Panc1 (cell line): ENCODE data around the gene TXNDC16. TPM values are rescaled to one million over a fixed set of nuclear protein-coding genes. Genes with fewer than 3 reads are reported as not detected.

Source experiments
- ATAC-seq: fragments of 200-7000 bp; cut with Tn5 transposase; 2 replicates; pipeline ENCODE4 v1.9.1; 2020; ENCODE audit warnings: mild to moderate bottlenecking, moderate library complexity
- BruUV-seq: library from RNA; stranded (reverse); fragments of 400-500 nt; replicated peaks from 2 replicates; lab custom pipeline; 2021; lab: Mats Ljungman, UMichigan
- CTCF ChIA-PET: fragments of 300-600 bp; sonication (Branson Sonifier 250); formaldehyde crosslinking; loops from one replicate; lab custom pipeline; 2022; ENCODE audit warnings: antibody characterized with exemption; lab: Charles Lee
- POLR2A ChIA-PET: fragments of 300-600 bp; sonication (Branson Sonifier 250); formaldehyde crosslinking; loops from one replicate; lab custom pipeline; 2022; ENCODE audit warnings: antibody characterized with exemption; lab: Charles Lee
- DNase-seq: peaks from one replicate; pipeline ENCODE4 v3.0.0-alpha.2; 2010; ENCODE audit warnings: low read depth, low spot score
- H3K27ac ChIP-seq: 2 replicates; pipeline ENCODE4 v1.5.1; 2011; ENCODE audit warnings: mild to moderate bottlenecking, low read length, inconsistent platforms
- H3K27me3 ChIP-seq: fragments of 200-500 bp; sonication (Bioruptor generic); 2 replicates; pipeline ENCODE4 v1.6.0; 2014; ENCODE audit warnings: low read length, inconsistent platforms; ENCODE audit not compliant: control insufficient read depth, insufficient read depth
- H3K36me3 ChIP-seq: fragments of 200-500 bp; sonication (Bioruptor generic); 2 replicates; pipeline ENCODE4 v1.5.1; 2014; ENCODE audit warnings: inconsistent platforms, mild to moderate bottlenecking, low read length, moderate library complexity; ENCODE audit not compliant: control insufficient read depth, insufficient read depth
- H3K4me1 ChIP-seq: 2 replicates; pipeline ENCODE4 v1.5.1; 2011; ENCODE audit warnings: inconsistent platforms, mild to moderate bottlenecking, low read length, moderate library complexity; ENCODE audit not compliant: control insufficient read depth, insufficient read depth
- H3K4me3 ChIP-seq, 2 experiments: 2 replicates each; pipeline ENCODE4 v1.5.1; 2011 to 2012; ENCODE audit warnings: low read depth in 2 of 2, low read length in 2 of 2, mild to moderate bottlenecking in 2 of 2, inconsistent platforms in 1 of 2, moderate library complexity in 1 of 2
- H3K9me3 ChIP-seq: fragments of 200-500 bp; sonication (Bioruptor generic); 2 replicates; pipeline ENCODE4 v1.5.1; 2014; ENCODE audit warnings: low read depth, mild to moderate bottlenecking, inconsistent platforms, low read length, moderate library complexity; ENCODE audit not compliant: control insufficient read depth, insufficient read depth
- CTCF ChIP-seq: fragments of 450-650 bp; IDR thresholded peaks from 2 replicates; pipeline ENCODE4 v1.5.1; 2017; ENCODE audit warnings: mild to moderate bottlenecking
- POLR2AphosphoS5 ChIP-seq: IDR thresholded peaks from 2 replicates; pipeline ENCODE4 v1.6.1; 2012; ENCODE audit warnings: mild to moderate bottlenecking, low read depth, low read length, moderate library complexity
- REST ChIP-seq, 2 experiments: IDR thresholded peaks; 2 replicates each; pipeline ENCODE4 v1.6.1; 2011 to 2012; ENCODE audit warnings: low read depth in 2 of 2, control low read depth in 1 of 2, low read length in 1 of 2, mild to moderate bottlenecking in 1 of 2, moderate library complexity in 1 of 2; ENCODE audit not compliant: insufficient read depth in 1 of 2
- SIN3A ChIP-seq: IDR thresholded peaks from 2 replicates; pipeline ENCODE4 v1.6.1; 2012; ENCODE audit warnings: low read depth, mild to moderate bottlenecking, low read length, moderate library complexity, borderline replicate concordance; ENCODE audit not compliant: insufficient read depth
- TCF7L2 ChIP-seq: IDR thresholded peaks from 2 replicates; pipeline ENCODE4 v1.6.1; 2011; ENCODE audit warnings: mild to moderate bottlenecking, low read depth, low read length, inconsistent platforms
- in situ Hi-C: cut with HindIII; loops from 2 replicates; pipeline ENCODE4 v1.10.0; 2016; ENCODE audit warnings: low sequenced_read_pairs, low pct_unique_long_range_greater_than_20kb
- intact Hi-C: fragments of 100-400 bp; cut with micrococcal nuclease; formaldehyde crosslinking; loops from one replicate; pipeline ENCODE4 v1.10.0; 2022; ENCODE audit not compliant: unreplicated experiment
- total RNA-seq: library from RNA; stranded (reverse); gene quantifications from one replicate; pipeline ENCODE4 v1.2.1, GENCODE V29; 2021; ENCODE audit not compliant: unreplicated experiment

Gene TXNDC16
- total RNA-seq, 1 experiment from 2014 or later: 4.9 TPM

GRCh38 chr14:52550661-52551060, 1.6 kb downstream of the TXNDC16 start:
- ATAC-seq: no peak
- in situ Hi-C loops: no loop called here
- no TSS peak for BruUV-seq
- H3K36me3 ChIP-seq: no peaks in the 10 kb centered on the region
- no peak for DNase-seq
- POLR2A ChIA-PET: no interaction called here
- CTCF ChIA-PET: no interaction called here
- H3K4me1 ChIP-seq: peaks cover 14% of the 10 kb centered on the region
- H3K27me3 ChIP-seq: no peaks in the 10 kb centered on the region; the same call in 1 of the 2 replicates
- H3K27ac ChIP-seq: no peak overlapping the region
- H3K9me3 ChIP-seq: no peaks in the 10 kb centered on the region
- TF ChIP-seq SIN3A (no peak), CTCF (no peak), POLR2AphosphoS5 (no peak), REST (IDR thresholded peaks at IDR 0.05; ENCODE audit: insufficient read depth in 1 of 2, low read depth in 2 of 2, low read length in 1 of 2) (no peak), TCF7L2 (no peak)
- no peak overlapping the region for H3K4me3 ChIP-seq
- intact Hi-C loops: no loop called here

- no peak for DNase-seq
- Histone ChIP-seq H3K4me3 (no peak overlapping the region), H3K36me3 (no peaks in the 10 kb centered on the region), H3K4me1 (peaks cover 7% of the 10 kb centered on the region; the same call in 1 of the 2 replicates), H3K9me3 (no peaks in the 10 kb centered on the region), H3K27ac (no peak overlapping the region), H3K27me3 (no peaks in the 10 kb centered on the region)
- in situ Hi-C loops: no loop called here
- ATAC-seq: no peak
- BruUV-seq: no TSS peak
- ChIA-PET CTCF (no interaction called here), POLR2A (no interaction called here)
- no peak for TF ChIP-seq SIN3A
- TF ChIP-seq REST (IDR thresholded peaks at IDR 0.05; ENCODE audit: insufficient read depth in 1 of 2, low read depth in 2 of 2, low read length in 1 of 2): no peak
- TF ChIP-seq TCF7L2: no peak
- no peak for TF ChIP-seq CTCF
- TF ChIP-seq POLR2AphosphoS5: no peak
- intact Hi-C loops: no loop called here
These were observed 4.8 kb downstream of the TXNDC16 start for GRCh38 chr14:52547526-52547925.
